GM12892 (cell line): ENCODE results near the gene CORO6.

Experiments used
- POLR2A ChIP-seq: IDR thresholded peaks from 2 replicates; pipeline ENCODE4 v1.6.1; 2011; ENCODE audit warnings: low read depth, low read length, control low read depth
- TAF1 ChIP-seq: IDR thresholded peaks from 2 replicates; pipeline ENCODE4 v1.6.1; 2011; ENCODE audit warnings: low read depth, mild to moderate bottlenecking, control low read depth, low read length, borderline replicate concordance

DNA sequence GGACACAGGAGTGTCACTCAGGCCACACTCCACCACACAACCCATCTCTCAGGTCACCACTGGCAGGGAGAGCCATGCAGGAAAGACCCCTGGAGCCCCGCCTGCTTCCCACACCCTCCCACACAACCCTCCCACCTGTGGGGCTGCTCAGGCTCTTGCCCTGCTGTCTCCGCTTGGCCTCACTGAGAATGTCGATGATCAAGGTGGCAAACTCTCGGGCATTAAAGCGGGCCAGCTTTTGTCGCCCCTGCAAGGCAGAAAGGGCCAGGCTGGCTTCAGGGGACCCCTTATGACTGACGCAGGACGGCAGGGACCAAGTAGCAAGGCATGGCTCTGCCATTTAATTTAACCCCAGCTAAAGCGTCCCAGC lies 45.7 kb downstream of the CORO6 start:
- TF ChIP-seq POLR2A (no peak), TAF1 (no peak)
